ENCODE results near the gene KCNMA1.
"Not testable (repeated sequence)": the region's sequence is repeated elsewhere in the genome, so short reads cannot be mapped to it uniquely, and the experiment has no call there.

The KCNMA1 gene

GRCh38 chr10:77598606-77599005, 39.0 kb downstream of the KCNMA1 start:
- no peaks in the 10 kb centered on the region for H3K9me3 ChIP-seq (ENCODE audit: control insufficient read depth, insufficient read depth, low read length)
- no peak overlapping the region for H3K9ac ChIP-seq (ENCODE audit: low read depth, low read length)
- H3K4me1 ChIP-seq (ENCODE audit: insufficient read depth, low read length): peaks cover 13% of the 10 kb centered on the region
- H3K36me3 ChIP-seq (ENCODE audit: insufficient read depth, low read length): no peaks in the 10 kb centered on the region

- Histone ChIP-seq H3K36me3 (ENCODE audit: insufficient read depth, low read length) (no peaks in the 10 kb centered on the region), H3K4me1 (ENCODE audit: insufficient read depth, low read length) (0 out of 2 replicates have a peak, but pooled peaks cover 5% of the 10 kb centered on the region), H3K9ac (ENCODE audit: low read depth, low read length) (no peak overlapping the region), H3K9me3 (ENCODE audit: control insufficient read depth, insufficient read depth, low read length) (no peaks in the 10 kb centered on the region)
Measured at GRCh38 chr10:77597560-77597959, 40.0 kb downstream of the KCNMA1 start.

GRCh38 chr10:77594471-77594783, 43.2 kb downstream of the KCNMA1 start:
- no peak overlapping the region for H3K9ac ChIP-seq (ENCODE audit: low read depth, low read length)

GRCh38 chr10:77593771-77594470, 43.7 kb downstream of the KCNMA1 start:
- Histone ChIP-seq H3K36me3 (ENCODE audit: insufficient read depth, low read length) (no peaks in the 10 kb centered on the region), H3K9me3 (ENCODE audit: control insufficient read depth, insufficient read depth, low read length) (no peaks in the 10 kb centered on the region), H3K4me1 (ENCODE audit: insufficient read depth, low read length) (no peaks in the 10 kb centered on the region), H3K9ac (ENCODE audit: low read depth, low read length) (no peak overlapping the region)

More at GRCh38 chr10:77594471-77594783, 43.2 kb downstream of the KCNMA1 start:
- no peaks in the 10 kb centered on the region for H3K36me3 ChIP-seq (ENCODE audit: insufficient read depth, low read length)
- no peaks in the 10 kb centered on the region for H3K9me3 ChIP-seq (ENCODE audit: control insufficient read depth, insufficient read depth, low read length)
- no peaks in the 10 kb centered on the region for H3K4me1 ChIP-seq (ENCODE audit: insufficient read depth, low read length)

- H3K9ac ChIP-seq (ENCODE audit: low read depth, low read length): no peak overlapping the region
- no peaks in the 10 kb centered on the region for H3K4me1 ChIP-seq (ENCODE audit: insufficient read depth, low read length)
- no peaks in the 10 kb centered on the region for H3K9me3 ChIP-seq (ENCODE audit: control insufficient read depth, insufficient read depth, low read length)
- no peaks in the 10 kb centered on the region for H3K36me3 ChIP-seq (ENCODE audit: insufficient read depth, low read length)
Measured at GRCh38 chr10:77592946-77593636, 44.5 kb downstream of the KCNMA1 start.

GRCh38 chr10:77592510-77592909, 45.1 kb downstream of the KCNMA1 start:
- Histone ChIP-seq H3K4me1 (ENCODE audit: insufficient read depth, low read length) (no peaks in the 10 kb centered on the region), H3K36me3 (ENCODE audit: insufficient read depth, low read length) (no peaks in the 10 kb centered on the region), H3K9ac (ENCODE audit: low read depth, low read length) (no peak overlapping the region), H3K9me3 (ENCODE audit: control insufficient read depth, insufficient read depth, low read length) (no peaks in the 10 kb centered on the region)

DNA sequence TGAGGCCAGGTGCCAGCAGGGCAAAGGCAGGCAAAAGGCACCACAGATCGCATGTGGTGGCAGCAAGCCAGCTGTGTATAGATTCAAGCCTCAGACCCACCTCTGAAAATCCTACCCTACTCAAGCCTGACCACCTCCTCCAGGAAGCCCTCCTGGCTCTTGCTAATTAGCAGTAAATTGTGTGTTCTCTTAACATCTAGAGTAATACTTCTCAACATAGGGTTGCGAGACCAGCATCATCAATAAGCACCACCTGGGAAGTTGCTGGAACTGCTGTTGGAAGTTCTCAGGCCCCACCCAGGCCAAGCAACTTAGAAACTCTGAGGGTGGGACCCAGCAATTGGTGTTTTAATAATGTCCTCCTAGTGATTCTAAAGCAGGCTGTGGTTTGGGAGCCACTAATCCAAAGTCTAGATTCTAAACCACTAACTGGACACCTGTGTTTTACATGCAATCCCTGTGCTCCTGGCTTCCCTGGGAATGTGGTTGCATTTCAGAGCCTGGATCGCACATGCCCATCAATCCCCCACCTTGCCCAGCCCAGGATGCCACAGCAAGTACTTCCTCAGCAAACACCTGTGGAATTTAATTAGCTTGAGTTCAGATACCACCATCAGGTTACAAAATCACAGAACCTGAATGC, 46.2 kb downstream of the KCNMA1 start:
- H3K9ac ChIP-seq (ENCODE audit: low read depth, low read length): no peak overlapping the region
- H3K4me1 ChIP-seq (ENCODE audit: insufficient read depth, low read length): peaks cover 4% of the 10 kb centered on the region; the same call in 1 of the 2 replicates
- H3K36me3 ChIP-seq (ENCODE audit: insufficient read depth, low read length): no peaks in the 10 kb centered on the region
- H3K9me3 ChIP-seq (ENCODE audit: control insufficient read depth, insufficient read depth, low read length): no peaks in the 10 kb centered on the region

DNA sequence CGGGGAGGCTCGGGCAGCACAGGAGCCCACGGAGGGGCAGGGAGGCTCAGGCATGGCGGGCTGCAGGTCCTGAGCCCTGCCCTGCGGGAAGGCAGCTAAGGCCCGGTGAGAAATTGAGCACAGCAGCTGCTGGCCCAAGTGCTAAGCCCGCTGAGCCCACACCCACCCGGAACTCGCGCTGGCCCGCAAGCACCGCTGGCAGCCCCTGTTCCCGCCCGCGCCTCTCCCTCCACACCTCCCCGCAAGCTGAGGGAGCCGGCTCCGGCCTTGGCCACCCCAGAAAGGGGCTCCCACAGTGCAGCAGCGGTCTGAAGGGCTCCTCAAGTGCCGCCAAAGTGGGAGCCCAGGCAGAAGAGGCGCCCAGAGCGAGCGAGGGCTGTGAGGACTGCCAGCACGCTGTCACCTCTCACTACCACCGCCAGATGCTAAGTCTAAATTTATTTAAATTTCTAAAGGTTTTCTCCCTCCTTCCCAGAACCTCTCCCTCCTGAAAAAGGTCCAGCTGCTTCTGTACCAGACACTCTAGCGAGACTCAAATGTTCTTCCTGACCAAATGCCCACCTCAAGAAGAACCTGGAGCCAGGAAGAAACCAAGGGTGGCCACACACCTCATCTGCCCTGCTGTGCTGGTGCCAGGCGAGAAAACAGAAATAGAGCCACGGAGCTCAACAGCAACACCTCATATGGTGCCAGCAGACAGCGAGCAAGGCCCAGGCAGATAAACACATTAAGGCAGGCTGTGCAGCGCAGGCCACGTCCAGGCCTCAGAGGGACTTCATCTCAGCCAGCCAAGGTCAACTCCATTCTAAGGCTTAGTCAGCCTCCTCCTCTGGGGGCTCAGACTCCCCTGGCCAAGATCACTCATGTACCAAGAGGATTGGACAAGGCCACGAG, 47.0 kb downstream of the KCNMA1 start:
- Histone ChIP-seq H3K9ac (ENCODE audit: low read depth, low read length) (no peak overlapping the region), H3K36me3 (ENCODE audit: insufficient read depth, low read length) (no peaks in the 10 kb centered on the region), H3K9me3 (ENCODE audit: control insufficient read depth, insufficient read depth, low read length) (no peaks in the 10 kb centered on the region), H3K4me1 (ENCODE audit: insufficient read depth, low read length) (peaks cover 4% of the 10 kb centered on the region; the same call in 1 of the 2 replicates)

- H3K9ac ChIP-seq (ENCODE audit: low read depth, low read length); H3K36me3 ChIP-seq (ENCODE audit: insufficient read depth, low read length); H3K4me1 ChIP-seq (ENCODE audit: insufficient read depth, low read length); H3K9me3 ChIP-seq (ENCODE audit: control insufficient read depth, insufficient read depth, low read length): not testable (repeated sequence)
Measured at GRCh38 chr10:77589703-77590102, 47.9 kb downstream of the KCNMA1 start.

DNA sequence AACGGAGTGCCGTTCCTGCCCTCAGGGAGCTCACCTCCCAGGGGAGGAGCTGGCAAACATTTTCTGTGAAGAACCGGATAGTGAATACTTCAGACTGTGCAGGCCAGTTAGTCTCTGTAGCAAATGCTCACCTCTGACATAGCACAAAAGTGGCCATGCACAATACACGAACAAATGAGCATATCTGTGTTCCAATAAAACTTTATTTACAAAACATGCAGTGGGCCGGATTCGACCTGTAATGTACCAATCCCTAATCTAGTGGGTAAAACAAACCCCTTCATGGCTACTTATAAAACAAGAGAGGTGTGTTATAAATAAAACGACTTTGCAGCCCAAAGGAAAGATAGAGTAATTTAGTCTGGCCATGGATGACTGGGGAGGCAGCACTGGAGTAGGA, 48.7 kb downstream of the KCNMA1 start:
- H3K36me3 ChIP-seq (ENCODE audit: insufficient read depth, low read length): no peaks in the 10 kb centered on the region
- no peak overlapping the region for H3K9ac ChIP-seq (ENCODE audit: low read depth, low read length)
- H3K4me1 ChIP-seq (ENCODE audit: insufficient read depth, low read length): peaks cover 4% of the 10 kb centered on the region; the same call in 1 of the 2 replicates
- H3K9me3 ChIP-seq (ENCODE audit: control insufficient read depth, insufficient read depth, low read length): no peaks in the 10 kb centered on the region

DNA sequence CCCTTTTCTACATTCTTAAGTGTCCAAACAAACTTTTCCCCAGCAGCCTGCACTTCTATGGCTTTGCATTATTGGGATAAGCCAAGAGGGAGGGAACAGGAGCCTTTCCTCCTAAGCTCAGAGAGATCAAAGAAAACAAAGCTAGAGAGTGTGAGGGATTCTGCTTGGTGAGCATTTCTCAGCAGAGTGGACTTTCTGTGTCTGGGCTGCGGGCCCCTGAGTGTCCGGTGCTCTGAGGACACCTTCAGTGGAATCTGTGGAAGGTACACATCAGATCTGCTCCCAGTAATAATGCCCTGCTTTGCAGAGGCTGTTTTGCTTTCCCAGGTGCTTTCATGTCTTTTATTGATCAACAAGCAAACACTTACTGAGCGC, 50.2 kb downstream of the KCNMA1 start:
- H3K4me1 ChIP-seq (ENCODE audit: insufficient read depth, low read length): peaks cover 4% of the 10 kb centered on the region; the same call in 1 of the 2 replicates
- no peaks in the 10 kb centered on the region for H3K36me3 ChIP-seq (ENCODE audit: insufficient read depth, low read length)
- no peaks in the 10 kb centered on the region for H3K9me3 ChIP-seq (ENCODE audit: control insufficient read depth, insufficient read depth, low read length)
- no peak overlapping the region for H3K9ac ChIP-seq (ENCODE audit: low read depth, low read length)

GRCh38 chr10:77586719-77587415, 50.7 kb downstream of the KCNMA1 start:
- no peak overlapping the region for H3K9ac ChIP-seq (ENCODE audit: low read depth, low read length)
- H3K4me1 ChIP-seq (ENCODE audit: insufficient read depth, low read length): peaks cover 4% of the 10 kb centered on the region; the same call in 1 of the 2 replicates
- H3K9me3 ChIP-seq (ENCODE audit: control insufficient read depth, insufficient read depth, low read length): no peaks in the 10 kb centered on the region
- no peaks in the 10 kb centered on the region for H3K36me3 ChIP-seq (ENCODE audit: insufficient read depth, low read length)

- H3K9ac ChIP-seq (ENCODE audit: low read depth, low read length): no peak overlapping the region
- H3K36me3 ChIP-seq (ENCODE audit: insufficient read depth, low read length): no peaks in the 10 kb centered on the region
- peaks cover 4% of the 10 kb centered on the region; the same call in 1 of the 2 replicates for H3K4me1 ChIP-seq (ENCODE audit: insufficient read depth, low read length)
- no peaks in the 10 kb centered on the region for H3K9me3 ChIP-seq (ENCODE audit: control insufficient read depth, insufficient read depth, low read length)
Measured at GRCh38 chr10:77584938-77585337, 52.7 kb downstream of the KCNMA1 start.

DNA sequence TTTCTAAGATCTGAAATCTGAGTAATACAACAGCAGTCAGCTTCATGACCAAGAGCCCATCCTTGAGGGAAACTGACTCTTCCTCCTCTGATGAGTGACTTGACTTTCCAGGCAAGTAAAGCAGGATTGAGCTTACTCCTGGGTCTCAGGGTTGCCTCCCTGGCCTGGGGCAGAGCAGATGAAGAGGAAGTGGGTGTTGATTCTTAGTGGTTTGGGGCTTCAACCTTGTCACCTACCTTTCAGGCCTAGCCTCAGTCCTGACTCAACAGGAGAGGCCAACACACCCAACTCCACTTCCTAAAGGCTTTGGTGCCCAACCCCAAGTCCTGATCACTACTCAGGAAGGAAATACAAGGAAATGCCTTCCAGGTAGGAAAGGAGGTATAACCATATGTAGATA, 54.1 kb downstream of the KCNMA1 start:
- no peaks in the 10 kb centered on the region for H3K36me3 ChIP-seq (ENCODE audit: insufficient read depth, low read length)
- H3K9me3 ChIP-seq (ENCODE audit: control insufficient read depth, insufficient read depth, low read length): no peaks in the 10 kb centered on the region
- H3K9ac ChIP-seq (ENCODE audit: low read depth, low read length): no peak overlapping the region
- peaks cover 4% of the 10 kb centered on the region; the same call in 1 of the 2 replicates for H3K4me1 ChIP-seq (ENCODE audit: insufficient read depth, low read length)
